Fibroblast of lung (primary cell): Measurements from ENCODE around the gene SAP130.

ENCODE experiments used
- EZH2 ChIP-seq: IDR thresholded peaks from 2 replicates; pipeline ENCODE4 v1.5.1; 2012; ENCODE audit warnings: low read length, control low read depth, mild to moderate bottlenecking; ENCODE audit errors: missing control alignments
- TF ChIP-seq, protein P1 (sequence below), 2 donors: IDR thresholded peaks in 1 of 2; conservative IDR thresholded peaks in 1 of 2; 1 replicate in 1 of 2; 2 replicates in 1 of 2; pipeline ENCODE4 v1.5.1; 2011 to 2012; ENCODE audit warnings: low read length in 2 of 2, control low read depth in 1 of 2, inconsistent platforms in 1 of 2, low read depth in 1 of 2, mild to moderate bottlenecking in 1 of 2

DNA sequence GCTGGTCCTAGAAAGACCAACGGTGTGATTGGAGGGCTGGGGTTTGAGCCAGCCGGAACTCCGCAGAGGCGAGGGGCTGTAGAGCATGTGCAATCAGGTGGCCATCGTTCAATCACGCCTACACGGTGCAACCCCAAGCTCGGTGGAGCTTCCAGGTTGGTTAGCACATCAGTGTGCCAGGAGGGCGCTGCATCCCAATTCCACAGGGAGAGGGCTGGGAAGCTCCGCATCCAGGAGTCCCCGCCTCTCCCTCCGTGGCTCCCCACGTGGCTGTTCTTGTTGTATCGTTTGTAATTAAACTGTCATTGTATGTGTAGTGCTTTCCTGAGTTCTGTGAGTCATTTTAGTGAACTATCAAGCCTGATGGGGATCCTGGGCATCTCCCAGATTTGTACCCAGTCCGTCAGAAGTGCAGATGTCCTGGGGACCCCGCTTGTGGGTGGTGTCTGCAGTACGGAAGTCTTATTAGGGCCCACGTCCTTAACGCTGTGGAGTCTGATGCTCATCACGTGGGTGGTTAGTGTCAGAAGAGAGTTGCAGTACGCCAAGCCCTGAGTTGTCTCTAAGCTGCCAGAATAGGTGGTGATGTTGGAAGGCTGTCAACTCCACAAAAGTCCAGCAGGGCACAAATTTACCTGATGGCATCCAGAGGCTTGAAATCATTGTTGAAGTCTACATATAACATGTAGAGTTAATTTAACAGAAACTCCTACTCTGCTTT is 121.5 kb downstream of the SAP130 start:
- TF ChIP-seq, protein P1, sequence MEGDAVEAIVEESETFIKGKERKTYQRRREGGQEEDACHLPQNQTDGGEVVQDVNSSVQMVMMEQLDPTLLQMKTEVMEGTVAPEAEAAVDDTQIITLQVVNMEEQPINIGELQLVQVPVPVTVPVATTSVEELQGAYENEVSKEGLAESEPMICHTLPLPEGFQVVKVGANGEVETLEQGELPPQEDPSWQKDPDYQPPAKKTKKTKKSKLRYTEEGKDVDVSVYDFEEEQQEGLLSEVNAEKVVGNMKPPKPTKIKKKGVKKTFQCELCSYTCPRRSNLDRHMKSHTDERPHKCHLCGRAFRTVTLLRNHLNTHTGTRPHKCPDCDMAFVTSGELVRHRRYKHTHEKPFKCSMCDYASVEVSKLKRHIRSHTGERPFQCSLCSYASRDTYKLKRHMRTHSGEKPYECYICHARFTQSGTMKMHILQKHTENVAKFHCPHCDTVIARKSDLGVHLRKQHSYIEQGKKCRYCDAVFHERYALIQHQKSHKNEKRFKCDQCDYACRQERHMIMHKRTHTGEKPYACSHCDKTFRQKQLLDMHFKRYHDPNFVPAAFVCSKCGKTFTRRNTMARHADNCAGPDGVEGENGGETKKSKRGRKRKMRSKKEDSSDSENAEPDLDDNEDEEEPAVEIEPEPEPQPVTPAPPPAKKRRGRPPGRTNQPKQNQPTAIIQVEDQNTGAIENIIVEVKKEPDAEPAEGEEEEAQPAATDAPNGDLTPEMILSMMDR (conservative IDR thresholded peaks at IDR 0.05 in 1 of 2, IDR thresholded peaks at IDR 0.05 in 1 of 2; ENCODE audit: low read depth in 1 of 2, low read length in 2 of 2), result no peak
- no peak for TF ChIP-seq EZH2
